ENCODE measurements around the gene NDUFB3.

GRCh38 chr2:201132518-201132917 lies 60.7 kb downstream of the NDUFB3 start:
- TF ChIP-seq, protein P1, sequence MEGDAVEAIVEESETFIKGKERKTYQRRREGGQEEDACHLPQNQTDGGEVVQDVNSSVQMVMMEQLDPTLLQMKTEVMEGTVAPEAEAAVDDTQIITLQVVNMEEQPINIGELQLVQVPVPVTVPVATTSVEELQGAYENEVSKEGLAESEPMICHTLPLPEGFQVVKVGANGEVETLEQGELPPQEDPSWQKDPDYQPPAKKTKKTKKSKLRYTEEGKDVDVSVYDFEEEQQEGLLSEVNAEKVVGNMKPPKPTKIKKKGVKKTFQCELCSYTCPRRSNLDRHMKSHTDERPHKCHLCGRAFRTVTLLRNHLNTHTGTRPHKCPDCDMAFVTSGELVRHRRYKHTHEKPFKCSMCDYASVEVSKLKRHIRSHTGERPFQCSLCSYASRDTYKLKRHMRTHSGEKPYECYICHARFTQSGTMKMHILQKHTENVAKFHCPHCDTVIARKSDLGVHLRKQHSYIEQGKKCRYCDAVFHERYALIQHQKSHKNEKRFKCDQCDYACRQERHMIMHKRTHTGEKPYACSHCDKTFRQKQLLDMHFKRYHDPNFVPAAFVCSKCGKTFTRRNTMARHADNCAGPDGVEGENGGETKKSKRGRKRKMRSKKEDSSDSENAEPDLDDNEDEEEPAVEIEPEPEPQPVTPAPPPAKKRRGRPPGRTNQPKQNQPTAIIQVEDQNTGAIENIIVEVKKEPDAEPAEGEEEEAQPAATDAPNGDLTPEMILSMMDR (conservative IDR thresholded peaks at IDR 0.05; ENCODE audit: low read length), result no peak
- no peak for TF ChIP-seq EZH2phosphoT487 (IDR thresholded peaks at IDR 0.05; ENCODE audit: borderline replicate concordance)
